ENCODE results near the gene ADGRA3.

GRCh38 chr4:22414833-22415232, 101.0 kb downstream of the ADGRA3 start:
- TF ChIP-seq CTCF (IDR thresholded peaks at IDR 0.05 in 4 of 5, conservative IDR thresholded peaks at IDR 0.05 in 1 of 5): no peak
- no peak for TF ChIP-seq POLR2A (IDR thresholded peaks at IDR 0.05)
